HG02870 (cell line): ENCODE measurements around the gene ARHGAP23.

Experiments used
- ATAC-seq: cut with Tn5 transposase; IDR thresholded peaks from one replicate; pipeline ENCODE4 v1.9.1; 2021; ENCODE audit warnings: mild to moderate bottlenecking, moderate library complexity; ENCODE audit not compliant: unreplicated experiment

The ARHGAP23 gene

GRCh38 chr17:38545531-38546225, 117.4 kb downstream of the ARHGAP23 start:
- no peak for ATAC-seq

DNA sequence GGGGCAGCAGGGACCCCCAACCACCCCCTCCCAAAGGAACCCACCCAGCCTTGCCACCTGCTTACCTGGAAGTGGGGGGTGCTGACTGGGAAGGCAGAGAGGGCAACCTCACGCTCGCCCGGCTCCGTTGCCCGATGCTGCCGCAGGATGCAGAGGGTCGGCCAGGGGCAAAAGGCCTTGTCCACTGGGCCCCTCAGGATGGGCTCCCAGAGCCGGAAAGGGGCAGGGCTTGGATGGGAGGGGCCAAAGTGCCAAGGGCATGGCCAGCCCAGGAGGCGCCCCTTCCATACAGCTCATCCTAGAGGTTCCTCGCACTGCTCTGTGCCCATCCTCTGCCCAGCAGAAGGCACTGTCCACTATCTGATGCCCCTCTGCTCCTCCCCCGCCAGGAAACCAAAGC, 118.1 kb downstream of the ARHGAP23 start:
- no peak for ATAC-seq

DNA sequence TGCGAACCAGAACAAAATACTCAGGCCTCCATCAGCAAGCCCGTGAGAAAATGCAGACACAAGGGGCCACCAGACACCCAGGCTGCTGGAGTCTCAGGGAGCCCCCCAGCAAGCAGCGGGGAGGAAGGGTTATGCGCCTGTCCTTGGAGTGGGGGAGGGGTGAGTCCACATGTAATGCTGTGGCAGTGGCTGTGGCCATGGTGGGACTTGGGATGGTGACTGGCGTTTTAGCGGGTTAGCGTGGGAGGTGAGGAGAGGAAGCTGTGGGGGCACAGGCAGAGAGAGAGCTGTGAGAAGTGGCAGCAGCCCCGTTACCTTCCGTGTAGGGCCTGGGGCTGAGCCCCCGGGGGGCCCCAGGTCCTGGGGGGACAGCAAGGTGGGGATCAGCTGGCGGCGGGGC, 119.2 kb downstream of the ARHGAP23 start:
- ATAC-seq, result no peak

- no peak for ATAC-seq
These were observed 121.0 kb downstream of the ARHGAP23 start for GRCh38 chr17:38549285-38549684.

DNA sequence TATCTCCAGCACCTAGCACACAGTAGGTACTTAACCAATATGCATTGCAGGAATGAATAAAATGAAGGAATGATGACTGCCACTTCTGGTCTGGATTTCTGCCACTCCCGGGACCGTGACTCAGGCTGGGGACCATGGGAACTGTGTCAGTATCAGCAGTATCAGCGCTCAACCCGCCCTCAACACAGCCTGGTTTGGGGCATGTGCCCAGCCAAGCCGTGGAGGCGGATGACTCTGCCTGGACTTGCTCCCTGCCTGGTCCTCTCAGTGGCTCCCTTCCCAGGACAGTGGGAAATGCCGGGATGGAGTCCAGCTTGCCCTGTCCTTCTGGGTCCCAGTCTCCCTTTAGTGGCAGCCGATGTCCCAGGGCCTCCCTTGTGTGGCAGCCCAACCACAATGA, 122.4 kb downstream of the ARHGAP23 start:
- no peak for ATAC-seq

DNA sequence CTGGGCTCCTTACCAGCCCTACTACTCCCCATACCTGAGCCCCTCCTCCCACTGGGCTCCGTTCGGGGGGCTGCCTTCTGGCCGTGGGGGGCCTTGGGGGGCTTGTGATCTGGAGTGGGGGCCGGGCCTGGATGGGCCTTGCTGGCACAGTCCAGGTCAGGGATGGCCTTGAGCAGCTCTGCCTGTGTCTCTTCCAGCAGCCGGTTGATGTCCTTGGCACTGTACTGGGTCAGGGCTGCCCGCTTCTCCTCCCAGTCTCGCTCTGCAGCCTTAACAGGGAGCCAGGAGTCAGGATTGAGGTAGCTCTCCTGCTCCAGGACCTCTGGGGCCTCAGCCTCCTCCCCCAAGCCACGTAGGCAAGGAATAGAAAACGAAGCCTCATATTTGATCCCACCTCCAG, 122.9 kb downstream of the ARHGAP23 start:
- ATAC-seq, result no peak

GRCh38 chr17:38552343-38552742, 124.1 kb downstream of the ARHGAP23 start:
- no peak for ATAC-seq

GRCh38 chr17:38554430-38555350, 126.4 kb downstream of the ARHGAP23 start:
- no peak for ATAC-seq

DNA sequence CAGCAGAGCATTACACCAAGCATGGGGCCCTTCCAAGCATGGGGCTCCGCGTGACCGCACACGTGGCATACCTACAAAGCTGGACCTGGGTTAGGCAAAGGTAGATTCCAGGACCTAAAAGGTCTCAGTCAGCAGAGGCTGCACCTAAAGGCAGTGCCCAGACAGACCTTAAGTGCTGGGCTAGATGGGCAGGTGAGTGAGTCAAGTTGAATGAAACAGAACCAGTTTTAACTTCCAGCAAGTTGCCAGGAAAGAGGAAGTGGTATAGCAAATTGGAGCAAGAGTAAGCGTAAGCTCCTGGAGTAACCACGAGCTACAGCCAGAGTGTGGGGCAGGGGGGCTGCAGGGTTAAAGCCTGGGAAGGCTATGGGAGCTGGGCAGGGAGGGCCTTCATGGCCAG, 128.0 kb downstream of the ARHGAP23 start:
- no peak for ATAC-seq

GRCh38 chr17:38557396-38557795, 129.1 kb downstream of the ARHGAP23 start:
- no peak for ATAC-seq

DNA sequence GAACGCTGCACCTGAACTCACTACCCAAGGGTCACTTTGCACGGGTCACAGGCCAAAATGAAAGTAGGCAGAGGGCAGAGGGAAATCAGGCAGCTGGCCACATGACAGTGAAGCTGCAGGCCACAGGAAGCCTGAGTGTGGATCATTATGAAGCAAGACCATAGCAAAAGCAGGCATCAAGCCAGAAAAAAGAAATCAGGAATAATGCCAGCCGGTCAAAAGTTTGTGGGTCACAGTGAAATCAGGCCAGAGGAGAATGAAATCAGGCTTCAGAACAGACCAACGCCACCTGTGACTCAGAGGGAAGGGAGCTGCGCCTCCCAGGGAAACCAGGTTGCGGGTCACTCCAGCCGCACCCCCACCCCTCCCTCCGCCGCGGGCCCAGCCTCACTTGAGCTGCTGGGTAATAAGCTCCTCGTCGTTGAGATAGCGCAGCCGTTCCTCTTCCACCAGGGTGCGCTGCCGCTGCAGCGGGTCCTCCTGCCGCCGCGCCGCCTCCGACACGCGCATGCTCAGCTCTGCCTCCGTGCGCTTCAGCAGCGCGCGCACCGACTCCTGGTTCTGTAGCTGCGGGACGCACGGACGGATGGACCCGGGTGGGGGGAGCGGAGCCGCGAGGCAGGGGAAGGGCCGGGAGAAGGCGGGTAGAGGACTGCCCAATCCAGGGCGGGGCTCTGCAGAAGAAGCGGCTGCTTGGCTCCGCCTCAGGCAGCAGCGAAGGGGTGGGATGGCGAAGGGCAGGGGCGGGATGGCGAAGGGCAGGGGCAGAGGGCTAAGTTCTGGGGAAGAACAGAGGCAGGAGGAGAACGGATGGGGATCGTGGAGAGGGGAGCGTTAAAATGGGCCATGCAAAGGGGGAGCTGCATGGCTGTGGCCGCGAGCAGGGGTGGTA, 129.8 kb downstream of the ARHGAP23 start:
- peak; percentile 49 for ATAC-seq

DNA sequence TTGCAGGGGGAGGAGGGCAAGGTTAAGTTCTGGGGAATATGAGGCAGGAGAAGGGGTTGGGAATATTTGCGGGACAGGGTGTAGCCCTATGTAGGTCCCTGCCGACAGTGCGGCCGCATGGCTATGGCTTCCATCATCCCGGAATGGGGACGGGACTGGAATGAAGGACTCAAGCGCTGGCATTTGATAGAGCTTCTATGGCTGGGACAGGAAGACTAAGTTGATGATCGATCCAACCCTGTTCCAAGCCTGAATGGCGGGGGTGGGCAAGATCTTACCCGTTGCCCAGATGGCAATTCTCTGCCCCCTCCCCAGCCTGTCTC, 130.4 kb downstream of the ARHGAP23 start:
- no peak for ATAC-seq

DNA sequence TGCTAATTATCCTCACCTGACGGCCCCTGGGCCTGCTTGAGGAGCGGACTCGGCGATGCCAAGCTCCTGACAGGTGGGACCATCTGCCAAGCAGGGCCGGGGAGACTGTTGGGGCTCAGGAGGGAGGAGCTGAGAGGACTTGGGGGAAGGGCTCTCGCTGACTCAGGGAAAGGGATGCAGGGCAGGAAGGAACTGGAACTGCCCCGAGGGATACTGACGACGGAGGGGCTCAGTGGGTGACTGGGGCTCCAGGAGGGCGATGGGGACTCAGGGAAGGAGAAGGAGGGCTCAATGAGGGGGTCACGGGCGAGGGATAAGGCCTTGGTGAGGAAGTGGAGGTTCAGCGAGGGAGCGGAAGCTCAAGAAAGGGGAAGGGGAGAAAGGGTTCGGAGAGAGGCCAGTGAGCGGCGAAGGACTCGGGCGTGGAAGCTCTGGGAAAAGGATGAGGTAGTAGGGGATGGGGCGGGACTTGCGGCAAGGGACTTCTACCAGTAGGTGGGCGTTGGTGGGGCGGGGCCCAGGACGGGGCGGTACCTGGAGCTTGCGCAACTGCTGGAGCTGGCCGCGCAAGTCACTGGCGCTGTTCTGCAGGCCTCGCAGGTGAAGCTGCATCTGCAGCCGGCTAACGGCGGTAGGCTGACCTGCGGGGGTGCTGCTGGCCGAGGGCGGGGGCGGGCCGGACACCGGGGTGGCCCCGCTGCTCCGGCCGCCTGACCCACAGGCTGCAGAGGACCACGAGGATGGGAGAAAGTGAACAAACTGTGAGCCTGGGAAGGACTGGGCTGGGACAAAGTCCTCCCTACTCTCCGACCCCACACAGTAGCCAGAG, 131.0 kb downstream of the ARHGAP23 start:
- peak; percentile 72 for ATAC-seq

GRCh38 chr17:38559880-38560230, 131.6 kb downstream of the ARHGAP23 start:
- ATAC-seq, result no peak

DNA sequence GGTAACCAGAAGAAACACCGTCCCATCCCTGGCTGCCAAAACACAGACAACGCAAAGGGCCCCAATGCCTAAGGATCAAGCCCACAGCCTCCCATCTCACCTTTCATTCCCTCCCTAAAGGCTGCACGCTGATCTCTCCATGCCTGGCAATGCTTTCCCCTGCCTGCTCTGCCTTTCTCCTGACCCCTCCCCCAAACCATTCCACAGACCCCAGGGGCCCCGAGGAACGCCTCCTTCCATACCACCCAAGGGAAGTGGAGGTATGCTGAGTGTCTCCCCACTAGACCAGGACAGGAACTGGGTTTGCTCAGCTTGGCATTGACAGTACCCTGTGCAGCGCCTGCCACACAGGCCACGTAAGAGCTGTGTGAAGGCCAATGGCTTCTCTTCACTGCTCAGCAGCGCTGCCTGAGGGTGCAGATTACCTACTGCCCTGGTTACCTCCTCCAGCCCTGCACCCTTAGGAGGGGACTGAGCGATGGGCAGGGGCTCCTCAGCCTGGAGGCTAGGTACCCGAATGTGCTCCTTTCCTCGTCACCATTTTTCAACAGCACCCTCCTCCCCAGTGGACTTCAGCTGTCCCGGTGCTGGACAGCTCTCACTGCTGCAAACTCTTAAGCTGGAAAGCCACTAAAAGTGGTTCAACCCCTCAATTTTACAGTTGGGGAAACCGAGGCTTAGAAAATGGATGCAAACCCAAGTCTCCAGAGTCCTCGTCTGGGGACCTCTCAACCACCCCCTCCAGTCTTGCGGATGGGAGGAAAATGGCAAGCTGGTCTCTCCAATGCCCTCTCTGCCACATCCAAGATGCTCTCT, 132.4 kb downstream of the ARHGAP23 start:
- ATAC-seq, result no peak

DNA sequence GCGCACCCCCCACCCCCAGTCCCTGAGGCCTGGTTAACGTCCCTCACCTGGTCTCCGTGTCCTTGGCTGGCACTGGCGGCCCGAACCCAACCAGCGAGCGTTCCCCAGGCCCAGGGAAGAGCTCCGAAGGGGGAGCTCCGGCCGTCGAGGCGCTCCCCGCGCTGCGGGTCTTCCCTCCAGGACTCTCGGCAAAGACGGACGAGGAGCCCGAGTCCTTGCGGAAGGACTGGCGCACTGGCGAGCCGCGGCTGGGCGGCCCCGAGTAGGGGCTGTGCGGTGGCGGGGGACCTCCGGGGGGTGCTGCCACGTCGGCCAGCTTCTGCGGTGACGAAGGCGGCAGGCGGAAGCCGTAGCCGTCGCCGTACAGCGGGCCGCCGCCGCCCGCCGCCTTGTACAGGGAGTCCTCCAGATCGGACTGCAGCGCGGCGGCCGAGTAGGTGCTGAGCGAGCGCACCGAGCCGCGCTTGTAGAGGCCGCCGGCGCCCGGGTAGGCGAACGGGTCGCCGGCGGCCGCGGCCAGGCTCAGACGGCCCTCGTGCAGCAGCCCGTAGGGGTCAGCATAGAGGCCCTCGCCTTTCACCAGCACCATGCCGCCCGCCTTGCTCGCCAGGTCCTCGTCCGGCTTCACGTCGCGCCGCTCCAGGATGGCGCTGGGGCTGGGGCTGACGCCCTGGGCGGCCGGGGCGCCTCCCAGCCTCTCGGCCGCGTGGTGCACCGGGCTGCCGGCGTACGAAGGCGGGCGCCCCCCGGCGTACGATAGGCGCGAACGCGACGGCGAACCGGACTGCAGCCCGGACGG, 133.4 kb downstream of the ARHGAP23 start:
- ATAC-seq, result no peak
